Tibial artery (tissue), 4 donors: ENCODE data around the gene AP1G1.
"Not testable (repeated sequence)": the region's sequence is repeated elsewhere in the genome, so short reads cannot be mapped to it uniquely, and the experiment has no call there.

Experiments used
- DNase-seq, 2 donors: peaks; one replicate each; pipeline ENCODE4 v3.0.0-alpha.2; 2019
- H3K27ac ChIP-seq, 2 donors: fragments of 200-600 bp; sonication (generic) in 1 of 2; 1 replicate in 1 of 2; 2 replicates in 1 of 2; pipeline ENCODE4 v1.5.1; 2018 to 2019; ENCODE audit warnings: mild to moderate bottlenecking in 1 of 2
- H3K27me3 ChIP-seq, 2 donors: fragments of 200-600 bp; sonication (generic) in 1 of 2; one replicate each; pipeline versions ENCODE4 v1.5.1 to v1.6.0; 2016 to 2019
- H3K36me3 ChIP-seq, 3 donors: fragments of 200-600 bp; sonication (generic) in 2 of 3; one replicate each; pipeline ENCODE4 v1.5.1; 2016 to 2019; ENCODE audit warnings: mild to moderate bottlenecking in 2 of 3
- H3K4me1 ChIP-seq, 4 donors: fragments of 200-600 bp; sonication (generic) in 2 of 4; 1 replicate in 3 of 4; 2 replicates in 1 of 4; pipeline ENCODE4 v1.5.1; 2016 to 2019
- H3K4me3 ChIP-seq, 2 donors: fragments of 200-600 bp; sonication (generic) in 1 of 2; 1 replicate in 1 of 2; 2 replicates in 1 of 2; pipeline ENCODE4 v1.5.1; 2018 to 2019; ENCODE audit warnings: mild to moderate bottlenecking in 2 of 2
- H3K9me3 ChIP-seq, 3 donors: fragments of 200-600 bp; sonication (generic) in 1 of 3; one replicate each; pipeline ENCODE4 v1.5.1; 2016 to 2019
- CTCF ChIP-seq, 2 experiments: fragments of 200-600 bp in 1 of 2; fragments of 450-650 bp in 1 of 2; IDR thresholded peaks; one replicate each; pipeline ENCODE4 v1.5.1; 2017 to 2019; ENCODE audit warnings: antibody characterized with exemption in 2 of 2, mild to moderate bottlenecking in 1 of 2, moderate library complexity in 1 of 2
- intact Hi-C: fragments of 100-400 bp; cut with DNase I; formaldehyde crosslinking; loops from one replicate; pipeline ENCODE4 v1.15.0; 2023; ENCODE audit warnings: low total_unique reads

Gene AP1G1

GRCh38 chr16:71698491-71698890, 110.1 kb downstream of the AP1G1 start:
- no peak for TF ChIP-seq CTCF (IDR thresholded peaks at IDR 0.05)
- H3K4me1 ChIP-seq: no peaks in the 10 kb centered on the region
- DNase-seq: no peak
- intact Hi-C loops: loop anchor here (10.0 kb wide), 1 partner anchor 46 kb away; no protein-coding TSS in a partner anchor
- H3K9me3 ChIP-seq: no peaks in the 10 kb centered on the region
- H3K36me3 ChIP-seq: peaks cover 0 to 38% (median 23%) of the 10 kb centered on the region in 3 donors
- H3K27me3 ChIP-seq: no peaks in the 10 kb centered on the region
- H3K4me3 ChIP-seq: no peak overlapping the region
- H3K27ac ChIP-seq: no peak overlapping the region

- no peak for TF ChIP-seq CTCF (IDR thresholded peaks at IDR 0.05)
- Histone ChIP-seq H3K27ac (no peak overlapping the region), H3K9me3 (no peaks in the 10 kb centered on the region), H3K36me3 (peaks cover 18 to 27% (median 24%) of the 10 kb centered on the region in 3 donors), H3K4me3 (no peak overlapping the region), H3K4me1 (no peaks in the 10 kb centered on the region), H3K27me3 (no peaks in the 10 kb centered on the region)
- no peak for DNase-seq
- intact Hi-C loops: loop anchor here (10.0 kb wide), 1 partner anchor 52 kb away; no protein-coding TSS in a partner anchor
Observed at GRCh38 chr16:71693164-71693563, 115.5 kb downstream of the AP1G1 start.

GRCh38 chr16:71689901-71690300, 118.7 kb downstream of the AP1G1 start:
- no peak for DNase-seq
- H3K4me3 ChIP-seq: no peak overlapping the region
- no peaks in the 10 kb centered on the region for H3K27me3 ChIP-seq
- no peak overlapping the region for H3K27ac ChIP-seq
- peaks cover 28 to 45% (median 30%) of the 10 kb centered on the region in 3 donors for H3K36me3 ChIP-seq
- H3K9me3 ChIP-seq: no peaks in the 10 kb centered on the region
- intact Hi-C loops: loop anchor here (10.0 kb wide), 1 partner anchor 55 kb away; no protein-coding TSS in a partner anchor
- H3K4me1 ChIP-seq: no peaks in the 10 kb centered on the region
- no peak for TF ChIP-seq CTCF (IDR thresholded peaks at IDR 0.05)

- Histone ChIP-seq H3K4me3 (no peak overlapping the region), H3K4me1 (no peaks in the 10 kb centered on the region), H3K27ac (no peak overlapping the region), H3K9me3 (no peaks in the 10 kb centered on the region), H3K27me3 (no peaks in the 10 kb centered on the region), H3K36me3 (peaks cover 48 to 65% (median 50%) of the 10 kb centered on the region in 3 donors)
- TF ChIP-seq CTCF (IDR thresholded peaks at IDR 0.05): no peak
- no peak for DNase-seq
- intact Hi-C loops: no loop called here
Observed at GRCh38 chr16:71687861-71688260, 120.8 kb downstream of the AP1G1 start.

- H3K36me3 ChIP-seq: peaks cover 53 to 86% (median 61%) of the 10 kb centered on the region in 3 donors
- DNase-seq, intact Hi-C loops, H3K27ac ChIP-seq, H3K27me3 ChIP-seq, H3K9me3 ChIP-seq, H3K4me1 ChIP-seq, H3K4me3 ChIP-seq: not testable (repeated sequence)
Observed at GRCh38 chr16:71684280-71684679, 124.4 kb downstream of the AP1G1 start.

- no peak for DNase-seq
- no peak overlapping the region for H3K27ac ChIP-seq
- H3K27me3 ChIP-seq: no peaks in the 10 kb centered on the region
- H3K36me3 ChIP-seq: peaks cover 66 to 90% (median 76%) of the 10 kb centered on the region in 3 donors
- H3K4me1 ChIP-seq: no peaks in the 10 kb centered on the region
- H3K9me3 ChIP-seq: no peaks in the 10 kb centered on the region
- no peak overlapping the region for H3K4me3 ChIP-seq
- intact Hi-C loops: no loop called here
- TF ChIP-seq CTCF (IDR thresholded peaks at IDR 0.05): no peak
Observed at GRCh38 chr16:71681360-71681759, 127.3 kb downstream of the AP1G1 start.
